NCI-H1092 treated with DMSO at 0.1 percent for 48 hours (cell line): Measurements from ENCODE around the gene URI1.
"Not testable (repeated sequence)": the region's sequence is repeated elsewhere in the genome, so short reads cannot be mapped to it uniquely, and the experiment has no call there.

Experiments used
- DNase-seq: peaks from one replicate; lab custom pipeline; 2025; lab: John Stamatoyannopoulos, UW

Gene URI1

DNA sequence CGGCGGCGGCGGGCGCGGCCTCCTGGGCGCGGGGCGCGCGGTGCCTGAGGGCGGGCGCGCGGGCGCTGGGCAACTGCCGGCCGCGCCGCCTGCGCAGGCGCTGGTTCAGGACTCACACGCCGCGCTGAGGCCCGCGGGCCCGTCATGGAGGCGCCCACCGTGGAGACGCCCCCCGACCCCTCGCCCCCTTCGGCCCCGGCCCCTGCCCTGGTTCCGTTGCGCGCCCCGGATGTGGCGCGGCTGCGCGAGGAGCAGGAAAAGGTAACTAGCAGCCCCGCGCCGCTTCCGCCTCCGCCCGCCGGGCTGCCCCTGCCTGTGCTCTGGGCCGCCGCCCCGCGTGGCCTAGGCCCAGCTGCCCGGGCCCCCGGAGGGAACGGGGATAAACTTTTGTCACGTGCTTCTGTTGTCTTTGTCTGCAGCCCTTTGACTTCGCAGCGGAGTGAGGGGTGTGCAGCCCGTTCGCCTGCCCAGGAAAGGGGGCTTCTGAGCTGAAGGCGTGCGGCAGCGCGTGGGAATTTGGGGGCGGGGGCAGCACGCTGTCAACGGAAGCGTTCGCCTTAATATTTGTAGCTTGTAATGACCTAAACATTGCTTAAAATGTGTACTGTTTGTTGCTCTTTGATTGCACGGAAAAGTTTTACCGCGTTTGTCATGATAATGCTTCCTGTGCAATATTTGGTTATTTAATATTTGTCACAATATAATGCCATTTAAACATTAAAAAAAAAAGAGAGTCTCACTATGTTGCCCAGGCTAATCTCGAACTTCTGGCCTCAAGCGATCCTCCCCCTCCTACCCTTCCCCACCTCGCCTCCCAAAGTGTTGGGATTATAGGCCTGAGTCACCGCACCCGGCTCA lies 594 bp downstream of the URI1 start:
- DNase-seq = peak; percentile 34

GRCh38 chr19:29943615-29944014 lies 1.6 kb downstream of the URI1 start:
- DNase-seq = no peak

DNA sequence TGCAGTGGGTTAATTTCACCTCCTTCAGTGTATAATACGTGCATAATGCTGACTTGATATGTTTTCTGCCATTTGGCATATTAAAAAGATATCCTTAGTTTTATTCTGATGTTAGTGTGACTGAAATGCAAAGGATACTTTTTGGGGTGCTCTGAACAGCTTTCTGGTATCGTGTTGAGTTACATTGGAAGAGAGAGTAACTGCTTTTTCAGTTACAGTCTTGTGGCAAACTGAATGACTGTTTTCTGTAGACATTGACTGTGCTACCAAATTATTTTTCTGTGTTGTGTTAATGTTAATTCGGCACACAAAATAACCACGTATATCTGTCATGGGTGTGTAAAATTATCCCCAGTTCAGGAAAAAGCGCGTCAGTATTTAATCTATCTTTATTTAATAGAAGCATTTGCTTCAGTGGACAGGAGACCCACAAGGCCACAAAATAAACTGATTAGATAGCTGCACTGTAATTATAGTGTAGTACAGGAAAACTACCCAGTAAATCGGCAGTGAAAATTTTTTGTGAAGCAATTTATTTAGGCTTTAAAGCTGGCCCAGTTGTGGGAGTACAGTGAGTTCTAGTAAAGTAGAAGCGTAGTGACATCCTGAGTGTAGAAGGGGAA lies 2.5 kb downstream of the URI1 start:
- DNase-seq = no peak

DNA sequence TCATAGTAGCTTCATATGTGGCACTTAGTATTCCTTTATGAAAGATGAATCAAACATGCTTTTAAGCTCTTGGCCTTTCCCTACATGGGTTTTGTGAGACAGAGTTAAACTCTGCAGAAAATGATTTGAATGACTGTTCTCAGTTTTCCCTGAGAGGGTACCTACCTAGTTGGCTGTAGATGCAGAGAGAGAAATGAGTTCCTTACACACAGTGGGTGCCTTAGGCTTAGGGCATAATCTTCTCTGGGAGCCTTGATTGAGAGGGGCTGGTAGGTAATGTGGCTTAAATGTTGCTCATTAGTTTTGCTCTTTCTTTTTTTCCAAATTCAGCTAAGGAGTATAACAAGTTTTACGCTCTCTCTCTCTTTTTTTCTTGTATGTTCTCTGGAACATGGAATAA lies 3.0 kb downstream of the URI1 start:
- no peak for DNase-seq

GRCh38 chr19:29945433-29945832 lies 3.4 kb downstream of the URI1 start:
- no peak for DNase-seq

DNA sequence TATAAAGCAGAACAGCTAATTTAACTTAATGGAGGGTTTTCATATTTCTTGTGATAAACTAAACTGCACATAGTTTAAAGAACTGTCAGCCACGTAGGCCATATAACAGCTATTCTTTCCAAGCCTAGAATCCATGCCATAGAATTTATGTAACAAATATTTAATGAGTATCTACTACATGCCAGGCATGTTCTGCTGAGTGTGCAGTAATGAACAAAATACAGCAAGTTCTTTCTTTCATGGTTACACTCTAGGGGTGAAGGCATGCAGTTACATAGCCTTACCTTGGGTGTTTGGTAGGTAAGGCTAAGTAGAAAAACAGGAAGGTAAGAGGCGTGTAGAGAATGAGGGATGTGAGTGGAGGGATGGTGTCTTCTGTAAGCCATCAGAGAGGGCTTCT lies 4.6 kb downstream of the URI1 start:
- no peak for DNase-seq

GRCh38 chr19:29947871-29948270 lies 5.8 kb downstream of the URI1 start:
- DNase-seq = no peak

GRCh38 chr19:29948759-29949470 lies 6.9 kb downstream of the URI1 start:
- not testable (repeated sequence) for DNase-seq

- no peak for DNase-seq
These were observed 10.1 kb downstream of the URI1 start for GRCh38 chr19:29952177-29952576.

- DNase-seq = no peak
These were observed 10.6 kb downstream of the URI1 start for GRCh38 chr19:29952646-29953045.

DNA sequence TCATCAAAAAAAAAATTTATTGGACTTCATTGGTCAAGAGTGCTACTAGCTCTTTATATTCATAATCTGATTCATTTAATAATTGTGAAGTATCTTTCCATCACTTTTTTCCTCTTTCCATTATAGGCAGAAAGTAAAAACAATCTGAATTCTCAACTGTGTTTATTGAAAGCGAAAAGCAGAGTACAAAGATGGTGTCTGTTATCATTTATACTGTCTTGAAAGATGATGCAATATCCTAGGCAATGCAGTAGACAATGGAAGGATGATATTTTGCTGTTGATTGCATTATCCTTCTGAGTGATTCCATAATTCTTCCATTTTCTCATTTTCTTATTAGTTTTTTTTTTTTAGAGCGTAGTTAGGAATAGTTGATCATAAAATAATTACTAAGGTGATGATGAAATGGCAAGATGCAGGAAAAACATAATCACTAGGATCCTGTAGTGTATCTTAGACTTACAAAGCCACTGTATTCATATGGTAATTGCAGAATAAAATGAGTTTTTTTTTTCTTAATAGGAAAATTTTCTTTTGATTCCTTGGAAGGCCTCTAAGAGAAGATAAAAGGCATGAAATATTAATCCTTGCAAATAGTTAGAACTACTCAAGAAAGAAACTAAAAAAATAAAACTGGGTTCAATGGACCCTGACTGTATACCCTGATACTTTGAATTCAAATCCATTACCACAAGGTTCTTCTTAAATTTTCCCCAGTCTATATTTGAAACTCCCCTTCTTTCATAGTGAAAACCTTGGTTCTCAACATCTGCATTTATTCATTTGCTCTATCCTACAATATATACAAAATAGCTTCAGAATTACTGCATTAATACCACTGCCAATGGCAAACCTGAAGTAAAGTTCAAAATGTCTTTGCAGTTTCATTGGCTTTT lies 11.6 kb downstream of the URI1 start:
- no peak for DNase-seq

GRCh38 chr19:29956855-29957254 lies 14.8 kb downstream of the URI1 start:
- no peak for DNase-seq

DNA sequence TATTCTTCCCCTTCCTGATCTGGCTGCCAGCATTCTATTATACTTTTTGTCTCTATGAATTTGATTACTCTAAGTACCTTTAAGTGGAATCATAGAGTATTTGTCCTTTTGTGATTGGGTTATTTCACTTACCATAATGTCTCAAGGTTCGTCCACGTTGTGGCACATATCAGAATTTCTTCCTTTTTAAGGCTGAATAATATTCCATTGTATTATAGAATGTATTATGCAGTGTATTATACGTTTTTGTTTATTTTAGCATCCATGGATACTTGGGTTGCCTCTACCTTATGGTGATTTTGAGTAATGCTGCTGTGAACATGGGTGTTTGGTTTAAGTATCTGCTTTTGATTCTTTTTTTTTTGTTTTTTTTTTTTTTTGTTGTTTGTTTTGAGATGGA lies 19.3 kb downstream of the URI1 start:
- DNase-seq = no peak

- no peak for DNase-seq
These were observed 20.8 kb downstream of the URI1 start for GRCh38 chr19:29962793-29963192.

- no peak for DNase-seq
These were observed 21.5 kb downstream of the URI1 start for GRCh38 chr19:29963576-29963975.

DNA sequence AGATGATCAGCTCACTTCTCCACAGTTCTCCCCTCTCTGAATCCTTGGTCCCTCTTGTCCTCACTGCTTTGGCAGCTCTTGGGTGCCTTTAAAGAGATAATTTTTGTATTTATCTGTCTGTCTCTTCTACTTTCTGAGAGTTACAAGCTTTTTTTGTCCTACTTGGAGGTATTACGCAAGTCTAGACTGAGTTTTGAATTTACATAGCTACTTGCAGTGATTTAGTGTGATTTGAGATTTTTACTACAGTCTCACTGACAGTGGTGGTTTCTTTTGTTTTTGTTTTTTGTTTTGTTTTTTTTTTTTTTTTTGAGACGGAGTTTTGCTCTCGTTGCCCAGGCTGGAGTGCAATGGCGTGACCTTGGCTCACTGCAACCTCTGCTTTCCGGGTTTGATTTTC lies 22.1 kb downstream of the URI1 start:
- DNase-seq = no peak

GRCh38 chr19:29965492-29965891 lies 23.5 kb downstream of the URI1 start:
- no peak for DNase-seq

- DNase-seq = not testable (repeated sequence)
These were observed 24.1 kb downstream of the URI1 start for GRCh38 chr19:29966142-29966541.

DNA sequence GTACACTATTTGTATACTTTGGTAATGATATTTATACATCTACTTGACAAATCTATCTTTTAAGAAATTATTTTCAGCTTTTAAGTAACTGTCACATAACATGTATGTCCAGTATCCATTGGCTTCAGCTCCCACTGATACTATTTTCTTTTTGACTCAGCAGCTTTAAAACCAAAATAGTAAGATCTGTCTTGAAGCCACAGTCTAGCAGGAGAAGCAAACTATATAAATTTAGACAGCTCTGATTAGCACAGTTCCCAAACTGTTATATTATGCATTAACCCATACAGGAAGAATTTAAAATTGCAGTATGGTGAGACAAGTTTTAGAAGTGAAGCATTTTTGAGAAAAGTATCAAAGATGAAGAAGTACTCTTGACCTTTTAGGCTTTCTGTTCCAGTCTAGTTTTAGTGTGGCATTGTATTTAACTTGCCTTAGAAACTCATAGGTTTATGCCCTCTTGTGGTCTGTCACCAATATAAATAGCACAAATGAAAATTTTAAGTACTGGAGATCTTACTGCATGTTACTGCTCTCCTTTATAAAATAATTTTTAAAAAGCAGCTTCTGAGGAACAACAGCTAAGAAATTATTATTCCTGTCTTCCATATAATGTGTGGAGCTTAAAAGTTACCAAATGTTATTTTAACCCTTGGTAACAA lies 24.7 kb downstream of the URI1 start:
- no peak for DNase-seq

DNA sequence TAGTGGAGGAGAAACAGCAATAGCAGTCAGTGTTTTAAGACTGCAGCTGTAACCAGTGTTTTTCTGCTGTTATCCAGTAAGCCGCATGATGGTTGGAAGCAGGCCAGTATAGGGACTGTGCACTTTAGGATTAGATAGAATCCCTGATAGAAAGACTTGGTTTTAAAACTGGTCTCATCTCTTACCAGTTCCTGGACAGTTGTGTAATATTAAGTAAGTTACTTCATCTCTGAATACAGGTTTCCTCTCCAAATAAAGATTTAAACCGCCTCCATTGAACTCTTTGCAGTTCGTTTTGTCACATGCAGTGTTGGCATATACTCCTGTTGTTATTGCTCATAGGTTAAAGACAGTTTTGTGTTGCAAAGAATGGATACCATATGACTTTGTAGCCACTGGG lies 25.6 kb downstream of the URI1 start:
- no peak for DNase-seq

DNA sequence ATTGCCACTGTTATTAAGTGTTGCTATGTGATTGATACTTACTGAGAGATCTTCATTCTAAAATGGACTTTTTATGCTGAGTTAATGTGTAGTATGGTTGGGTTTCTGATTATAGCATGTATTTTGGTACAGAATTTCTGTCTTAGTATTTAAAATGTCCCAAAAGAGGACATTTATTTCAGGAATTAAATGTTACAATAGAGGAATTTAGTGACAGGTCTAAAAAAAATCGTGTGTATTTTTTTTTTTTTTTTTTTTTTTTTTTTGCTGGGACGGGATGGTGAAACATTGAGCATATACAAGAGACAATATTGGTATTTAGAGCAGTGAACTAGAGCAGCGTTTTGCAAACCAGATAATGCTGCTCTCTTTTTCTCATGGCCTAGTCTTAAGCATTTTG lies 27.9 kb downstream of the URI1 start:
- DNase-seq = no peak
